SU-DHL-6 (cell line): Measurements from ENCODE around the gene MYL9.

Experiments used
- H2AFZ ChIP-seq: fragments of 200-600 bp; sonication (generic); 2 replicates; pipeline ENCODE4 v1.6.1; 2014; ENCODE audit warnings: low read depth, mild to moderate bottlenecking, moderate library complexity, mixed read lengths, antibody characterized with exemption, low read length; ENCODE audit not compliant: severe bottlenecking
- H3F3A ChIP-seq: fragments of 200-600 bp; shearing (Covaris generic); 2 replicates; pipeline ENCODE4 v1.6.0; 2016; ENCODE audit warnings: antibody characterized with exemption, mild to moderate bottlenecking; ENCODE audit not compliant: insufficient read depth
- H3K27ac ChIP-seq: fragments of 200-600 bp; sonication (generic); 2 replicates; pipeline ENCODE4 v1.5.1; 2016; ENCODE audit warnings: low read depth, mild to moderate bottlenecking, low read length, moderate library complexity, mixed read lengths
- H3K27me3 ChIP-seq: fragments of 200-600 bp; sonication (generic), shearing (Covaris generic); 2 replicates; pipeline ENCODE4 v1.6.0; 2014; ENCODE audit warnings: mild to moderate bottlenecking, low read length
- H3K36me3 ChIP-seq: fragments of 200-600 bp; sonication (generic); 2 replicates; pipeline ENCODE4 v1.6.1; 2014; ENCODE audit warnings: mild to moderate bottlenecking, low read length, mixed read lengths
- H3K4me2 ChIP-seq: fragments of 300-600, 200-600 bp; shearing (Covaris generic), sonication (generic); 2 replicates; pipeline ENCODE4 v1.6.0; 2014; ENCODE audit warnings: low read length, low read depth, mild to moderate bottlenecking; ENCODE audit not compliant: poor library complexity, severe bottlenecking
- H3K4me3 ChIP-seq: fragments of 200-600 bp; sonication (generic); 2 replicates; pipeline ENCODE4 v1.5.1; 2014; ENCODE audit warnings: antibody characterized with exemption, low read length, mild to moderate bottlenecking, mixed read lengths; ENCODE audit not compliant: insufficient read depth, poor library complexity, severe bottlenecking
- H3K79me2 ChIP-seq: fragments of 200-600 bp; sonication (generic); 2 replicates; pipeline ENCODE4 v1.6.1; 2014; ENCODE audit warnings: mild to moderate bottlenecking, low read length, moderate library complexity; ENCODE audit not compliant: insufficient read depth
- H3K9ac ChIP-seq: fragments of 200-600 bp; sonication (generic); 2 replicates; pipeline ENCODE4 v1.7.0; 2014; ENCODE audit warnings: mild to moderate bottlenecking, low read length
- H3K9me2 ChIP-seq: fragments of 200-600 bp; sonication (generic); replicated peaks from 2 replicates; pipeline ENCODE4 v1.6.1; 2014; ENCODE audit warnings: low read length; ENCODE audit not compliant: insufficient read depth
- H3K9me3 ChIP-seq: fragments of 200-600 bp; sonication (generic); 2 replicates; pipeline ENCODE4 v1.6.1; 2014; ENCODE audit warnings: low read length, mixed read lengths; ENCODE audit not compliant: insufficient read depth
- H4K20me1 ChIP-seq: fragments of 200-600 bp; sonication (generic); 2 replicates; pipeline ENCODE4 v1.6.1; 2014; ENCODE audit warnings: low read depth, mild to moderate bottlenecking, antibody characterized with exemption, low read length, moderate library complexity, mixed read lengths
- CTCF ChIP-seq: fragments of 200-600 bp; sonication (generic); IDR thresholded peaks from one replicate; pipeline ENCODE4 v1.5.1; 2017; ENCODE audit warnings: antibody characterized with exemption, mild to moderate bottlenecking, low read length, moderate library complexity; ENCODE audit not compliant: insufficient read depth, poor library complexity, severe bottlenecking
- EZH2phosphoT487 ChIP-seq: fragments of 200-600 bp; sonication (generic), shearing (Covaris generic); conservative IDR thresholded peaks from 2 replicates; pipeline ENCODE4 v1.6.1; 2018; ENCODE audit warnings: mild to moderate bottlenecking, antibody characterized with exemption, low read length, moderate library complexity, mixed read lengths

Gene MYL9

GRCh38 chr20:36591281-36591680, 50.0 kb downstream of the MYL9 start:
- Histone ChIP-seq H3K27ac (no peak overlapping the region), H3K9ac (no peak overlapping the region), H2AFZ (no peak overlapping the region), H3K79me2 (no peaks in the 10 kb centered on the region), H3K27me3 (no peaks in the 10 kb centered on the region), H3K36me3 (no peaks in the 10 kb centered on the region), H3F3A (peaks cover 30% of the 10 kb centered on the region), H3K4me3 (no peak overlapping the region), H4K20me1 (no peaks in the 10 kb centered on the region), H3K9me2 (no peaks in the 10 kb centered on the region), H3K9me3 (no peaks in the 10 kb centered on the region), H3K4me2 (no peak overlapping the region)
- TF ChIP-seq EZH2phosphoT487 (no peak), CTCF (no peak)

GRCh38 chr20:36591854-36592641, 50.7 kb downstream of the MYL9 start:
- Histone ChIP-seq H2AFZ (no peak overlapping the region), H3K4me2 (no peak overlapping the region), H3K4me3 (no peak overlapping the region), H3K9me2 (no peaks in the 10 kb centered on the region), H3F3A (peaks cover 30% of the 10 kb centered on the region), H4K20me1 (no peaks in the 10 kb centered on the region), H3K9ac (no peak overlapping the region), H3K79me2 (no peaks in the 10 kb centered on the region), H3K9me3 (no peaks in the 10 kb centered on the region), H3K36me3 (no peaks in the 10 kb centered on the region), H3K27me3 (no peaks in the 10 kb centered on the region), H3K27ac (no peak overlapping the region)
- TF ChIP-seq EZH2phosphoT487 (no peak), CTCF (no peak)

- no peaks in the 10 kb centered on the region for H3K9me2 ChIP-seq
- no peaks in the 10 kb centered on the region for H3K36me3 ChIP-seq
- no peak overlapping the region for H3K4me3 ChIP-seq
- TF ChIP-seq CTCF (no peak), EZH2phosphoT487 (no peak)
- no peak overlapping the region for H2AFZ ChIP-seq
- H3K27me3 ChIP-seq: no peaks in the 10 kb centered on the region
- H3K9me3 ChIP-seq: no peaks in the 10 kb centered on the region
- peak overlapping the region; percentile 45 for H3K4me2 ChIP-seq
- no peaks in the 10 kb centered on the region for H4K20me1 ChIP-seq
- H3K27ac ChIP-seq: peak overlapping the region; percentile 89
- peak overlapping the region; percentile 31 for H3K9ac ChIP-seq
- H3F3A ChIP-seq: peaks cover 30% of the 10 kb centered on the region
- H3K79me2 ChIP-seq: no peaks in the 10 kb centered on the region
Observed at GRCh38 chr20:36593347-36593929, 52.1 kb downstream of the MYL9 start.
